GM23338 (cell line): ENCODE measurements around the gene MAPK14. TPM values are rescaled to one million over a fixed set of nuclear protein-coding genes. Genes with fewer than 3 reads are reported as not detected.

Experiments used
- ATAC-seq: fragments of 200-7000 bp; cut with Tn5 transposase; 3 replicates; pipeline ENCODE4 v1.9.1; 2020
- DNase-seq: peaks from one replicate; pipeline ENCODE4 v3.0.0-alpha.2; 2015; ENCODE audit warnings: low spot score
- H2AFZ ChIP-seq: fragments of 200-600 bp; sonication (generic); 2 replicates; pipeline ENCODE4 v1.8.0; 2016; ENCODE audit warnings: antibody characterized with exemption, mild to moderate bottlenecking, moderate library complexity
- H3F3A ChIP-seq: fragments of 200-600 bp; sonication (generic); replicated peaks from 2 replicates; pipeline ENCODE4 v1.8.0; 2017; ENCODE audit warnings: antibody characterized with exemption, mixed run types, low read depth
- H3K27ac ChIP-seq: fragments of 200-600 bp; sonication (generic); 2 replicates; pipeline ENCODE4 v1.6.1; 2016; ENCODE audit warnings: low read depth
- H3K27me3 ChIP-seq: fragments of 200-600 bp; sonication (generic); 2 replicates; pipeline ENCODE4 v1.8.0; 2016; ENCODE audit warnings: mild to moderate bottlenecking, mixed run types, moderate library complexity; ENCODE audit not compliant: insufficient read depth
- H3K36me3 ChIP-seq: fragments of 200-600 bp; sonication (generic); 2 replicates; pipeline ENCODE4 v1.8.0; 2016; ENCODE audit warnings: mild to moderate bottlenecking; ENCODE audit not compliant: insufficient read depth
- H3K4me1 ChIP-seq: fragments of 200-600 bp; sonication (generic); 2 replicates; pipeline ENCODE4 v1.8.0; 2016; ENCODE audit warnings: mild to moderate bottlenecking, moderate library complexity; ENCODE audit not compliant: insufficient read depth
- H3K4me2 ChIP-seq: fragments of 200-600 bp; sonication (generic); 2 replicates; pipeline ENCODE4 v1.7.1; 2017; ENCODE audit warnings: mixed run types
- H3K4me3 ChIP-seq: fragments of 200-600 bp; sonication (generic); 2 replicates; pipeline ENCODE4 v1.6.1; 2016; ENCODE audit warnings: mixed run types
- H3K79me2 ChIP-seq: fragments of 200-600 bp; sonication (generic); replicated peaks from 2 replicates; pipeline ENCODE4 v1.8.0; 2017; ENCODE audit warnings: mild to moderate bottlenecking; ENCODE audit not compliant: insufficient read depth
- H3K9me2 ChIP-seq: fragments of 200-600 bp; sonication (generic); 2 replicates; pipeline ENCODE4 v1.8.0; 2017; ENCODE audit not compliant: insufficient read depth
- H4K20me1 ChIP-seq: fragments of 200-600 bp; sonication (generic); replicated peaks from 2 replicates; pipeline ENCODE4 v1.8.0; 2017; ENCODE audit warnings: mild to moderate bottlenecking; ENCODE audit not compliant: insufficient read depth
- H3K27ac Mint-ChIP-seq: 2 replicates; pipeline ENCODE4 v1.8.0; 2020; ENCODE audit warnings: inconsistent platforms, mild to moderate bottlenecking, moderate library complexity, mixed read lengths
- H3K27me3 Mint-ChIP-seq: 3 replicates; pipeline ENCODE4 v1.8.0; 2022; ENCODE audit warnings: low read depth, mild to moderate bottlenecking, moderate library complexity, mixed read lengths, inconsistent platforms; ENCODE audit not compliant: insufficient read depth, poor library complexity
- H3K36me3 Mint-ChIP-seq: 3 replicates; pipeline ENCODE4 v1.8.0; 2021; ENCODE audit warnings: low read depth, mild to moderate bottlenecking, inconsistent platforms, moderate library complexity, mixed read lengths
- H3K4me1 Mint-ChIP-seq: 3 replicates; pipeline ENCODE4 v1.8.0; 2020; ENCODE audit warnings: mild to moderate bottlenecking, inconsistent platforms, mixed read lengths
- H3K4me3 Mint-ChIP-seq: 3 replicates; pipeline ENCODE4 v1.8.0; 2021; ENCODE audit warnings: moderate library complexity, mild to moderate bottlenecking, inconsistent platforms, mixed read lengths
- H3K9me3 Mint-ChIP-seq: 3 replicates; pipeline ENCODE4 v1.8.0; 2020; ENCODE audit warnings: moderate library complexity, mild to moderate bottlenecking, inconsistent platforms, mixed read lengths
- CREB1 ChIP-seq: fragments of 250-450 bp; sonication (Bioruptor Pico); IDR thresholded peaks from 2 replicates; pipeline ENCODE4 v1.5.0; 2020; ENCODE audit warnings: low read depth, mild to moderate bottlenecking, moderate library complexity
- EZH2phosphoT487 ChIP-seq: fragments of 200-600 bp; sonication (generic); IDR thresholded peaks from one replicate; pipeline ENCODE4 v1.8.1; 2018; ENCODE audit warnings: antibody characterized with exemption; ENCODE audit not compliant: unreplicated experiment
- JUNB ChIP-seq: IDR thresholded peaks from one replicate; pipeline ENCODE4 v1.6.1; 2016; ENCODE audit warnings: antibody characterized with exemption; ENCODE audit not compliant: unreplicated experiment
- NANOG ChIP-seq: IDR thresholded peaks from 2 replicates; pipeline ENCODE4 v1.6.1; 2016; ENCODE audit warnings: antibody characterized with exemption, borderline replicate concordance
- POLR2AphosphoS5 ChIP-seq: IDR thresholded peaks from 2 replicates; pipeline ENCODE4 v1.6.1; 2016; ENCODE audit warnings: antibody characterized with exemption, low read depth
- STAT1 ChIP-seq: IDR thresholded peaks from one replicate; pipeline ENCODE4 v1.6.1; 2016; ENCODE audit warnings: antibody characterized with exemption; ENCODE audit not compliant: unreplicated experiment
- ZNF114 ChIP-seq: fragments of 250-450 bp; sonication (Bioruptor Pico); IDR thresholded peaks from 2 replicates; pipeline ENCODE4 v1.5.0; 2020; ENCODE audit warnings: mild to moderate bottlenecking, moderate library complexity
- ZNF331 ChIP-seq: fragments of 250-450 bp; sonication (Bioruptor Pico); IDR thresholded peaks from 2 replicates; pipeline ENCODE4 v1.5.0; 2020; ENCODE audit warnings: low read depth, mild to moderate bottlenecking, moderate library complexity
- polyA plus RNA-seq: library from polyadenylated mRNA; unstranded; fragments of >200 nt; fragmentation: Nextera tagmentation; extraction: Ambion mirVana; gene quantifications from 2 replicates; pipeline ENCODE4 v1.2.1, GENCODE V29; 2016
- total RNA-seq: library from RNA; depleted of rRNA; stranded (reverse); fragments of >200 nt; shearing (Covaris generic); gene quantifications from 2 replicates; pipeline ENCODE4 v1.2.3, GENCODE V29; 2014
- TF ChIP-seq, protein P1 (sequence below): IDR thresholded peaks from one replicate; pipeline ENCODE4 v1.6.1; 2018; ENCODE audit warnings: antibody characterized with exemption; ENCODE audit not compliant: unreplicated experiment
- TF ChIP-seq, protein P2 (sequence below): IDR thresholded peaks from 2 replicates; pipeline ENCODE4 v1.6.1; 2016; ENCODE audit warnings: antibody characterized with exemption
- TF ChIP-seq, protein P3 (sequence below), 2 experiments: fragments of 200-600 bp in 1 of 2; sonication (generic) in 1 of 2; conservative IDR thresholded peaks; 2 replicates each; pipeline versions ENCODE4 v1.5.1 to v1.6.1; 2016 to 2017; ENCODE audit warnings: antibody characterized with exemption in 2 of 2, low read depth in 2 of 2, mild to moderate bottlenecking in 2 of 2, moderate library complexity in 1 of 2

The MAPK14 gene
- total and polyA plus RNA-seq, 2 experiments from 2014 or later = 8.8 to 44.5 TPM

DNA sequence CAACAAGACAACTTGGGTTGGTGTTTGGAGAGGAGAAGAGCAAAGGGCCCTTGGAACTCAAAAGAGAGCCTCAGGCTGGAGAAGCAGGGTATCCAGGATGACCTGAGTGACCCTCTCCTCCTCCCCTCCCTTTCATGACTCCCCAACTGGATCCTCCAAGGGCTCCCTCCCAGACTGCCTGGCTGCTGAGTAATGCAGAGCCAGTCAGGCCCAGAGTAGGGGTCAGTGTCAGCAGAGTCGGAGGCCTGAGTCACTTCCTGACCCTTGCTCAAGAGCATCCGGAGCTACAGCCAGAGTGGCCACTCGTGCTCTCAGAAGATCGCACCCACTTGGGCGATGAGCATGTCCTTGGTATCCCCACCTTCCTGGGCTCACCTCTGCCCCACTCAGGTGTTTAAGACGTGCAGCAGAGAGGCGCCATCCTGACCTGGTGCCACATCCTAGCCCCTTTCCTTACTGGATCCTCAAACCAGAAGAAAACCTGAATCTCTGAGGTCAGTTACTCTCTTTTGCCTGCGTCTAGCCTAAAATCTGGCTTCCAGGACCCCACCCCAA is 99.9 kb downstream of the MAPK14 start (continued):
- TF ChIP-seq, protein P1, sequence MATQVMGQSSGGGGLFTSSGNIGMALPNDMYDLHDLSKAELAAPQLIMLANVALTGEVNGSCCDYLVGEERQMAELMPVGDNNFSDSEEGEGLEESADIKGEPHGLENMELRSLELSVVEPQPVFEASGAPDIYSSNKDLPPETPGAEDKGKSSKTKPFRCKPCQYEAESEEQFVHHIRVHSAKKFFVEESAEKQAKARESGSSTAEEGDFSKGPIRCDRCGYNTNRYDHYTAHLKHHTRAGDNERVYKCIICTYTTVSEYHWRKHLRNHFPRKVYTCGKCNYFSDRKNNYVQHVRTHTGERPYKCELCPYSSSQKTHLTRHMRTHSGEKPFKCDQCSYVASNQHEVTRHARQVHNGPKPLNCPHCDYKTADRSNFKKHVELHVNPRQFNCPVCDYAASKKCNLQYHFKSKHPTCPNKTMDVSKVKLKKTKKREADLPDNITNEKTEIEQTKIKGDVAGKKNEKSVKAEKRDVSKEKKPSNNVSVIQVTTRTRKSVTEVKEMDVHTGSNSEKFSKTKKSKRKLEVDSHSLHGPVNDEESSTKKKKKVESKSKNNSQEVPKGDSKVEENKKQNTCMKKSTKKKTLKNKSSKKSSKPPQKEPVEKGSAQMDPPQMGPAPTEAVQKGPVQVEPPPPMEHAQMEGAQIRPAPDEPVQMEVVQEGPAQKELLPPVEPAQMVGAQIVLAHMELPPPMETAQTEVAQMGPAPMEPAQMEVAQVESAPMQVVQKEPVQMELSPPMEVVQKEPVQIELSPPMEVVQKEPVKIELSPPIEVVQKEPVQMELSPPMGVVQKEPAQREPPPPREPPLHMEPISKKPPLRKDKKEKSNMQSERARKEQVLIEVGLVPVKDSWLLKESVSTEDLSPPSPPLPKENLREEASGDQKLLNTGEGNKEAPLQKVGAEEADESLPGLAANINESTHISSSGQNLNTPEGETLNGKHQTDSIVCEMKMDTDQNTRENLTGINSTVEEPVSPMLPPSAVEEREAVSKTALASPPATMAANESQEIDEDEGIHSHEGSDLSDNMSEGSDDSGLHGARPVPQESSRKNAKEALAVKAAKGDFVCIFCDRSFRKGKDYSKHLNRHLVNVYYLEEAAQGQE = no peak
- no peak for TF ChIP-seq CREB1 (CRISPR knock-in tag)
- no peak for TF ChIP-seq JUNB
- no peak for TF ChIP-seq ZNF114 (CRISPR knock-in tag)
- no peak for TF ChIP-seq NANOG
- TF ChIP-seq POLR2AphosphoS5 = no peak
- TF ChIP-seq, protein P2, sequence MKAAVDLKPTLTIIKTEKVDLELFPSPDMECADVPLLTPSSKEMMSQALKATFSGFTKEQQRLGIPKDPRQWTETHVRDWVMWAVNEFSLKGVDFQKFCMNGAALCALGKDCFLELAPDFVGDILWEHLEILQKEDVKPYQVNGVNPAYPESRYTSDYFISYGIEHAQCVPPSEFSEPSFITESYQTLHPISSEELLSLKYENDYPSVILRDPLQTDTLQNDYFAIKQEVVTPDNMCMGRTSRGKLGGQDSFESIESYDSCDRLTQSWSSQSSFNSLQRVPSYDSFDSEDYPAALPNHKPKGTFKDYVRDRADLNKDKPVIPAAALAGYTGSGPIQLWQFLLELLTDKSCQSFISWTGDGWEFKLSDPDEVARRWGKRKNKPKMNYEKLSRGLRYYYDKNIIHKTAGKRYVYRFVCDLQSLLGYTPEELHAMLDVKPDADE = no peak
- no peak for TF ChIP-seq STAT1

DNA sequence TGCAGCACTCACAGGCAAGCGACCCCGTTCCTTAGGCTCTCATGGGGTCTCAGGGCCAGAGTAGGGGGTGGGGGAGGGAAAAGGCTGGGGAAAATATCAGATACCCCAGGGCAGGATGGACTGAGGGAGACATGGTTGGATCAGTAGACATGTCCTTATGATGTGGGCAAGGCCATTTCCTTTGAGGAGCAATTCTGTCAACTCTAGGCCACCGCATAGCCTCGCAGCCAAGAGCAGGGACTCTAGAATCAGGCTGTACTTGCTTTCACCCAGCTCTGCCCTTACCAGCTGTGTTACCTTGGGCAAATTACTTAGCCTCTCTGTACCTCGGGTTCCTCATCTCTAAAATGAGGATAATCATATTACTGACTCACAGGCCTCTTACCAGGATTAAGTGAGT is 100.5 kb downstream of the MAPK14 start:
- Mint-ChIP-seq H3K4me3 (no peak overlapping the region), H3K27me3 (peaks cover 10% of the 10 kb centered on the region), H3K4me1 (peaks cover 29% of the 10 kb centered on the region), H3K27ac (no peak overlapping the region), H3K36me3 (no peaks in the 10 kb centered on the region), H3K9me3 (peaks cover 2% of the 10 kb centered on the region; the same call in 1 of the 3 replicates)
- Histone ChIP-seq H3K4me1 (peaks cover 23% of the 10 kb centered on the region), H3K36me3 (no peaks in the 10 kb centered on the region), H3K27ac (no peak overlapping the region), H2AFZ (no peak overlapping the region), H3K4me2 (no peak overlapping the region), H4K20me1 (no peaks in the 10 kb centered on the region), H3K27me3 (peaks cover 14% of the 10 kb centered on the region; the same call in 1 of the 2 replicates), H3F3A (no peaks in the 10 kb centered on the region), H3K9me2 (no peaks in the 10 kb centered on the region), H3K4me3 (no peak overlapping the region), H3K79me2 (no peaks in the 10 kb centered on the region)
- no peak for ATAC-seq
- no peak for DNase-seq
- TF ChIP-seq CREB1 (CRISPR knock-in tag) = no peak

DNA sequence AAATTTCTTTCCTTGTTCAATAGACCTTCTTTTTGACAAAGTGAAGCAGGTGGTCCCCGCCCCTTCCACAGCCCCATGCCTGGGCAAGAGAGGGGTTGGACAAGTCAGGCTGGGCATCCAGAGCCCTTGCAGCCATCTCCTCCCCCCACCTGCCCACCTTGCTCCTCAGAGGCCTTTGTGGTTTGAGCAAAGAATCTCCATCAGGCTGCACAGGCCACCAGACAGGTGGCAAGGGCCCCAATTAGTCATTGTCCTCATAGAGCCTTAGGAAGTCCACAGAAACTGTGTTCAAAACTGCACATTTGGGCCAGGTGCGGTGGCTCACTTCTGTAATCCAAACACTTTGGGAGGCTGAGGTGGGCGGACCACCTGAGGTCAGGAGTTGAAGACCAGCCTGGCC is 101.2 kb downstream of the MAPK14 start:
- TF ChIP-seq STAT1 = no peak
- no peak for TF ChIP-seq POLR2AphosphoS5
- TF ChIP-seq JUNB = no peak
- TF ChIP-seq CREB1 (CRISPR knock-in tag) = no peak
- no peak for TF ChIP-seq NANOG
- TF ChIP-seq, protein P3, sequence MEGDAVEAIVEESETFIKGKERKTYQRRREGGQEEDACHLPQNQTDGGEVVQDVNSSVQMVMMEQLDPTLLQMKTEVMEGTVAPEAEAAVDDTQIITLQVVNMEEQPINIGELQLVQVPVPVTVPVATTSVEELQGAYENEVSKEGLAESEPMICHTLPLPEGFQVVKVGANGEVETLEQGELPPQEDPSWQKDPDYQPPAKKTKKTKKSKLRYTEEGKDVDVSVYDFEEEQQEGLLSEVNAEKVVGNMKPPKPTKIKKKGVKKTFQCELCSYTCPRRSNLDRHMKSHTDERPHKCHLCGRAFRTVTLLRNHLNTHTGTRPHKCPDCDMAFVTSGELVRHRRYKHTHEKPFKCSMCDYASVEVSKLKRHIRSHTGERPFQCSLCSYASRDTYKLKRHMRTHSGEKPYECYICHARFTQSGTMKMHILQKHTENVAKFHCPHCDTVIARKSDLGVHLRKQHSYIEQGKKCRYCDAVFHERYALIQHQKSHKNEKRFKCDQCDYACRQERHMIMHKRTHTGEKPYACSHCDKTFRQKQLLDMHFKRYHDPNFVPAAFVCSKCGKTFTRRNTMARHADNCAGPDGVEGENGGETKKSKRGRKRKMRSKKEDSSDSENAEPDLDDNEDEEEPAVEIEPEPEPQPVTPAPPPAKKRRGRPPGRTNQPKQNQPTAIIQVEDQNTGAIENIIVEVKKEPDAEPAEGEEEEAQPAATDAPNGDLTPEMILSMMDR (conservative IDR thresholded peaks at IDR 0.05; ENCODE audit: low read depth in 2 of 2) = no peak
- TF ChIP-seq ZNF114 (CRISPR knock-in tag) = no peak
- TF ChIP-seq, protein P2 = no peak
- no peak for TF ChIP-seq ZNF331 (CRISPR knock-in tag)
- no peak for TF ChIP-seq EZH2phosphoT487
- Mint-ChIP-seq H3K4me1 (peaks cover 31% of the 10 kb centered on the region), H3K27ac (no peak overlapping the region), H3K9me3 (peaks cover 2% of the 10 kb centered on the region; the same call in 1 of the 3 replicates), H3K27me3 (peaks cover 10% of the 10 kb centered on the region), H3K4me3 (no peak overlapping the region), H3K36me3 (no peaks in the 10 kb centered on the region)
- ATAC-seq = no peak
- peaks cover 14% of the 10 kb centered on the region; the same call in 1 of the 2 replicates for H3K27me3 ChIP-seq
- H3K27ac ChIP-seq = no peak overlapping the region
- H3K4me2 ChIP-seq = no peak overlapping the region
- DNase-seq = no peak
- H3K9me2 ChIP-seq = no peaks in the 10 kb centered on the region
- no peak overlapping the region for H3K4me3 ChIP-seq
- H2AFZ ChIP-seq = no peak overlapping the region
- H3K4me1 ChIP-seq = peaks cover 23% of the 10 kb centered on the region
- H3K79me2 ChIP-seq = no peaks in the 10 kb centered on the region
- H3F3A ChIP-seq = no peaks in the 10 kb centered on the region
- no peaks in the 10 kb centered on the region for H3K36me3 ChIP-seq
- no peaks in the 10 kb centered on the region for H4K20me1 ChIP-seq
